Left ventricle myocardium inferior (tissue), 1 donor: ENCODE data around the gene PCYT2. TPM values are rescaled to one million over a fixed set of nuclear protein-coding genes. Genes with fewer than 3 reads are reported as not detected.

Experiments used
- DNase-seq: peaks from one replicate; pipeline ENCODE4 v3.0.0-alpha.2; 2020
- H3K27ac ChIP-seq: fragments of 200-600 bp; replicated peaks from 2 replicates; pipeline ENCODE4 v1.8.0; 2021
- H3K27me3 ChIP-seq: fragments of 200-600 bp; 2 replicates; pipeline ENCODE4 v1.8.0; 2021; ENCODE audit warnings: low read depth
- H3K36me3 ChIP-seq: fragments of 200-600 bp; 2 replicates; pipeline ENCODE4 v1.8.0; 2021
- H3K4me1 ChIP-seq: fragments of 200-600 bp; 2 replicates; pipeline ENCODE4 v1.8.0; 2021
- H3K4me3 ChIP-seq: fragments of 200-600 bp; 2 replicates; pipeline ENCODE4 v1.8.0; 2021; ENCODE audit warnings: mild to moderate bottlenecking, moderate library complexity
- H3K9me3 ChIP-seq: fragments of 200-600 bp; replicated peaks from 2 replicates; pipeline ENCODE4 v1.8.0; 2021
- intact Hi-C: fragments of 100-400 bp; cut with micrococcal nuclease; formaldehyde crosslinking; loops from one replicate; pipeline ENCODE4 v1.11.0; 2022
- total RNA-seq: library from RNA; stranded (reverse); fragmentation: NEBNext Ultra II Directional; extraction: Animal tissue kit (Norgen Biotek cat#: 25700); gene quantifications from one replicate; pipeline ENCODE4 v1.2.1, GENCODE V29; 2021
- TF ChIP-seq, protein P1 (sequence below): fragments of 200-600 bp; IDR thresholded peaks from 2 replicates; pipeline ENCODE4 v1.8.0; 2021; ENCODE audit warnings: antibody characterized with exemption, mild to moderate bottlenecking, borderline replicate concordance
- donor health status: DM: no; HTN: yes; CAD: no; lungs with severe emphysema.

The PCYT2 gene
- total RNA-seq, 1 donor from 2014 or later: 48.1 TPM

DNA sequence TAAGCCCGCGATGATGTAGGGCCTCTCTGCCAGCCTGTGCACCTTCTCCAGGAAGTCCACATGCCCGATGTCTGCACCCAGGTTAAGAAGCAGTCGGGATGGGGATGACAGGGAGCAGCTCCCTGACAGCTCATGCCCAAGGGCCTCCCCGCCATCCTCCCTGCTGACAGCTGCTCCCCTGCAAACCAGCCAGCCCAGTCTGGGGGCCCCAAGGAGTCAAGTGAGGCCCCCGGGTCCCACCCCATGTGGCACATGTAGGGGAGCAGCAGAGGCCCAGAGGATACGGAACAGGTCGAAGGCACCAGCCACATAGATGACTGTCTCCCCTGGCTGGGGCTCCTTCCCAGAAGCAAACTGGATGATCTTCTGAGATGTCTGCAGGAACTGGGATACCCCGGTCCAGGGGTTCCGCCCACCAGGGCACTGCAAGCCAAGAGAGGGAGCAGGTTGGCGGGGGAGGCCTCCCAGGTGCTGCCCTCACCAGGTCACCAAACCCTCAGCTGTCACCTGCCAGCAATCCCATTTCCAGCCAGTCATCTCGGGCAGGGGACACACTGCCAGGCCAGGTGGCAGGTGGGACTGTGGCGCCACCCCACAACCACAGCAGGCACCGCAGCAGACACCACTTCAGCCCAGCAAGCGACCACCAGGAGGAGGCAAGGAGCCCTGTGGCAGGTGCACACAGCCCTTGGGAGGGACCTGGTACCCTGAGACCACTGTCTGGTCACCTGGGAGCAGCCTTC lies 4.6 kb downstream of the PCYT2 start:
- Histone ChIP-seq H3K27ac (no peak overlapping the region), H3K4me3 (no peak overlapping the region), H3K27me3 (no peaks in the 10 kb centered on the region), H3K36me3 (peaks cover 20% of the 10 kb centered on the region), H3K4me1 (peaks cover 26% of the 10 kb centered on the region), H3K9me3 (no peaks in the 10 kb centered on the region)
- intact Hi-C loops: no loop called here
- TF ChIP-seq, protein P1, sequence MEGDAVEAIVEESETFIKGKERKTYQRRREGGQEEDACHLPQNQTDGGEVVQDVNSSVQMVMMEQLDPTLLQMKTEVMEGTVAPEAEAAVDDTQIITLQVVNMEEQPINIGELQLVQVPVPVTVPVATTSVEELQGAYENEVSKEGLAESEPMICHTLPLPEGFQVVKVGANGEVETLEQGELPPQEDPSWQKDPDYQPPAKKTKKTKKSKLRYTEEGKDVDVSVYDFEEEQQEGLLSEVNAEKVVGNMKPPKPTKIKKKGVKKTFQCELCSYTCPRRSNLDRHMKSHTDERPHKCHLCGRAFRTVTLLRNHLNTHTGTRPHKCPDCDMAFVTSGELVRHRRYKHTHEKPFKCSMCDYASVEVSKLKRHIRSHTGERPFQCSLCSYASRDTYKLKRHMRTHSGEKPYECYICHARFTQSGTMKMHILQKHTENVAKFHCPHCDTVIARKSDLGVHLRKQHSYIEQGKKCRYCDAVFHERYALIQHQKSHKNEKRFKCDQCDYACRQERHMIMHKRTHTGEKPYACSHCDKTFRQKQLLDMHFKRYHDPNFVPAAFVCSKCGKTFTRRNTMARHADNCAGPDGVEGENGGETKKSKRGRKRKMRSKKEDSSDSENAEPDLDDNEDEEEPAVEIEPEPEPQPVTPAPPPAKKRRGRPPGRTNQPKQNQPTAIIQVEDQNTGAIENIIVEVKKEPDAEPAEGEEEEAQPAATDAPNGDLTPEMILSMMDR: no peak
- DNase-seq: no peak

DNA sequence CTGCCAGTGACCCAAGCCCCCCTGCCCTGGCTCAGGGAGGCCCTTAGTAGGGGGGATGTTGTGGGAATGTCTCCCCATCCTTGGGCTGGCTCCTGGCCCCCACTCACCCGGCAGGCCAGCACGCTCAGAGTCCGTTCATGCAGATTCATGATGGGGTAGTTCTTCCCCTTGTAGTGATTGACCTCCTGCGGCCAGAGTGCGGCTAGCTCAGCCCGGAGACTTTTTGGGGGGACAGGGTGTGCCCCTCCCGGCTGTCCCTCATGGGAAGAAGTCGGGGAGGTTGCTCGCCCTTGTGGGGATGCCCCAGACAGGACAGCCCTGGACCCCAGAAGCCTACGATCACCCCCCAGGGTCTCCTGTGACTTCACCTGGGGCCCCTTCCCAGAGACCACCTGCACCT lies 5.2 kb downstream of the PCYT2 start:
- peaks cover 20% of the 10 kb centered on the region for H3K36me3 ChIP-seq
- H3K27ac ChIP-seq: no peak overlapping the region
- no peaks in the 10 kb centered on the region for H3K27me3 ChIP-seq
- DNase-seq: no peak
- H3K9me3 ChIP-seq: no peaks in the 10 kb centered on the region
- peaks cover 28% of the 10 kb centered on the region for H3K4me1 ChIP-seq
- no peak overlapping the region for H3K4me3 ChIP-seq
- TF ChIP-seq, protein P1: no peak
- intact Hi-C loops: no loop called here

DNA sequence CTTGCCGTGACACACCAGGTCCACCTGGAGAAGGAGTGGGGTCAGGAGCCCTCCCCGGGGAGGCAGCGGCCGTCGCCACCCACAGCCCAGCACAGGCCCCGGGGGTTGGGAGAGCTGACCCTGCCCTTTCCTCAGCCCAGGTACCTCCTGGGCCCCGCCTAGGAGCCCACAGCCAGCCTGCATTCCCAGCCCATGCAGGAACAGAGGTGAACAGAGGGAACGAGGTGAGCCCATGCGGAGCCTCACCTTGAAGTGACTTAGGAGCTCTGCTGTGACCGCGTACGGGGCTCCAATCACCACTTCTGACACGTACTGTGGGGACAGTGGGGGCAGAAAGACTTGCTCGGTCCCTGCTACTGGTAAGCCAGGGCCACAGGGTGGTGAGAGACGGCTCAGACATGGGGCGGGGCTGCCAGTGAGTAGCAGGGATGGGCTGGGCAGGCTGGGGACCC lies 5.7 kb downstream of the PCYT2 start:
- intact Hi-C loops: no loop called here

DNA sequence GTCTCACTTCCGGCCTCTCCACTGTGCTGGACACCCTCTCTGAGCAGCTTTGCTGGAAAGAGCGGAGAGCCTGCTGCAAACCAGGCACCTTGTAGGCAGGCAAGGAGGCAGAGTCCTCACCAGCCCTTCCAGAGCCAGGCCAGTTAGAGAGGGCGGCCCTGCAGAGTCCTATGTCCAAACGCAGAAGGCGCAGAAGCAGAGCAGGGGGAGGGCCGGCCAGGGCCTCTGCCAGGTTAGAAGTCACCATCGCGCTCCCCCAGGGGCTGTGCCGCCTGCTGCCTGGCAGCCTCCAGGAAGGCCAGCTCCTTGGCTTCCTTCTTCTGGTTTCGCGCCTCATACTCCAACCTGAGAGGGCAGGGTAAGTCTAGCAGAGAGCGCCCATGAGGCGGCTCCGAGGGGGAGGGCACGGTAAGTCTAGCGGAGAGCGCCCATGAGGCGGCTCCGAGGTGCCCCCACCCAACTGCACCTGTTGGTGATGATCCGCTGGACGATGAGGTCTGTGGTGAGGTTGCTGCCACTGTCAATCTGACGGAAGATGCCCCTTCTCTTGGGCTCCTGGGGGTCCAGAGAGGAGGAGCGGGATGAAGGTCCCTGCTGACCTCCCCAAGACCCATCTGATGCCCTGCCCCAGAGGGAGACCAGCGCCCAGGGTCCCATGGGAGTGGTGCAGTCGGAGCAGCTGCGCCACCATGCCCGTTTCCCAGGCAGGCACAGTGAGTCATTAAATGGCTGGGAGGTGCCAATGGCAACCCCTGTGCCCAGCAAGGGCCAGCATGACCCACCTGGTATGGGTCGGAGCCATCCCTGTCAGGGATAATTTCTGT lies 6.4 kb downstream of the PCYT2 start:
- no peak overlapping the region for H3K4me3 ChIP-seq
- H3K27ac ChIP-seq: no peak overlapping the region
- H3K4me1 ChIP-seq: peaks cover 17% of the 10 kb centered on the region
- no peaks in the 10 kb centered on the region for H3K9me3 ChIP-seq
- no peaks in the 10 kb centered on the region for H3K27me3 ChIP-seq
- DNase-seq: no peak
- H3K36me3 ChIP-seq: peaks cover 29% of the 10 kb centered on the region
- TF ChIP-seq, protein P1: no peak
- intact Hi-C loops: no loop called here

More for the DNA sequence above, 5.7 kb downstream of the PCYT2 start:
- H3K4me1 ChIP-seq: peaks cover 24% of the 10 kb centered on the region
- no peak overlapping the region for H3K27ac ChIP-seq
- H3K27me3 ChIP-seq: no peaks in the 10 kb centered on the region
- peaks cover 23% of the 10 kb centered on the region for H3K36me3 ChIP-seq
- DNase-seq: no peak
- no peak overlapping the region for H3K4me3 ChIP-seq
- TF ChIP-seq, protein P1: no peak
- H3K9me3 ChIP-seq: no peaks in the 10 kb centered on the region

DNA sequence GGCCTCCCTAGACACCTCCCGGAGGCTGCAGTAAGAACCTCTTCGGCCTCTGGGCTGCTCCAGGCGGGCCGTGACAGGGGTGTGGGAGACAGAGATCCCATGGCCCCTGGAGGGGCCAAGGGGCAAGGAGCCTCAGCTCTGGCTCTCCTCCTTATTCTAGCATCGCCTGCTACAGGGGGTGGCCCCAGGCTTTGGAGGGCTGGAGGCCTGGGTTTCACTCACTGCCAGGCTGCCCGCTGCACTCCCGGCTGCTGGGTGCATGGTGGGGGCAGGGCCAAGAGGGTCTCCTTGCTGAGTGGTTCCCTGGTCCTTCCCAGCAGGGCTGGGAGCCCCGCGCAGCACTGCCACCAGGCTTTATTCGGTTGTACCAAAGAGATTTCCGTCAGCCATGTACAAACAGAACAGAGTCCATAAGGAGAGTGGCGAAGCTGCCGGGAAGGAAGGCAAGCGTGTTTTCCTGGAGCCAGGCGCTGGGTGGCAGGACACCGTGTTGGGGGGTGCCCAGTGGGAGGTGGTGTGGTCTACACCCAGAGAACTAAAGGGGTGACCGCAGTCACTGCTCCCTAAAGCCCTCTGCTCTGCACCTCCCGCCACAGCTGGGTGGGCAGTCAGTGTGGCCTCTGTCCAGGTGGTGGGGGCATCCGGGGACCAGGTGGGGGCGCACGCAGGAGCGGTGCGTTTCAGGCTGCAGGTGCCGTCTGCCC lies 7.2 kb downstream of the PCYT2 start:
- TF ChIP-seq, protein P1: no peak
- no peak for DNase-seq
- peaks cover 37% of the 10 kb centered on the region for H3K36me3 ChIP-seq
- intact Hi-C loops: no loop called here
- H3K27ac ChIP-seq: no peak overlapping the region
- H3K4me1 ChIP-seq: peaks cover 16% of the 10 kb centered on the region
- H3K9me3 ChIP-seq: no peaks in the 10 kb centered on the region
- no peaks in the 10 kb centered on the region for H3K27me3 ChIP-seq
- H3K4me3 ChIP-seq: no peak overlapping the region
